Measurements from ENCODE around the gene PEBP1.

Gene PEBP1

GRCh38 chr12:118102609-118103008 lies 33.3 kb upstream of the PEBP1 start:
- no peak for DNase-seq (ENCODE audit: low spot score)
- no peak for TF ChIP-seq CTCF (IDR thresholded peaks at IDR 0.05; ENCODE audit: extremely low read depth, missing control alignments)

- TF ChIP-seq CTCF (IDR thresholded peaks at IDR 0.05; ENCODE audit: extremely low read depth, missing control alignments) = no peak
- peak; percentile 35 for DNase-seq (ENCODE audit: low spot score)
These were observed 32.7 kb upstream of the PEBP1 start for GRCh38 chr12:118103201-118103600.

GRCh38 chr12:118103601-118104382 lies 32.1 kb upstream of the PEBP1 start, which contains the start of gene VSIG10:
Gene VSIG10 (minus strand): TSS chr12:118104011. CDS start chr12:118103671, 340 bp downstream.
- peak; percentile 73 for DNase-seq (ENCODE audit: low spot score)
- no peak for TF ChIP-seq CTCF (IDR thresholded peaks at IDR 0.05; ENCODE audit: extremely low read depth, missing control alignments)

- DNase-seq (ENCODE audit: low spot score) = no peak
- no peak for TF ChIP-seq CTCF (IDR thresholded peaks at IDR 0.05; ENCODE audit: extremely low read depth, missing control alignments)
These were observed 28.9 kb upstream of the PEBP1 start for GRCh38 chr12:118107011-118107410.

- DNase-seq (ENCODE audit: low spot score) = no peak
- no peak for TF ChIP-seq CTCF (IDR thresholded peaks at IDR 0.05; ENCODE audit: extremely low read depth, missing control alignments)
These were observed 28.2 kb upstream of the PEBP1 start for GRCh38 chr12:118107694-118108093.

- no peak for TF ChIP-seq CTCF (IDR thresholded peaks at IDR 0.05; ENCODE audit: extremely low read depth, missing control alignments)
- DNase-seq (ENCODE audit: low spot score) = no peak
These were observed 26.8 kb upstream of the PEBP1 start for GRCh38 chr12:118109088-118109487.

- TF ChIP-seq CTCF (IDR thresholded peaks at IDR 0.05; ENCODE audit: extremely low read depth, missing control alignments) = no peak
- DNase-seq (ENCODE audit: low spot score) = no peak
These were observed 16.5 kb upstream of the PEBP1 start for GRCh38 chr12:118119449-118119879.

Data from GM20000 (cell line).